ENCODE measurements around the gene GNG14.

The GNG14 gene

DNA sequence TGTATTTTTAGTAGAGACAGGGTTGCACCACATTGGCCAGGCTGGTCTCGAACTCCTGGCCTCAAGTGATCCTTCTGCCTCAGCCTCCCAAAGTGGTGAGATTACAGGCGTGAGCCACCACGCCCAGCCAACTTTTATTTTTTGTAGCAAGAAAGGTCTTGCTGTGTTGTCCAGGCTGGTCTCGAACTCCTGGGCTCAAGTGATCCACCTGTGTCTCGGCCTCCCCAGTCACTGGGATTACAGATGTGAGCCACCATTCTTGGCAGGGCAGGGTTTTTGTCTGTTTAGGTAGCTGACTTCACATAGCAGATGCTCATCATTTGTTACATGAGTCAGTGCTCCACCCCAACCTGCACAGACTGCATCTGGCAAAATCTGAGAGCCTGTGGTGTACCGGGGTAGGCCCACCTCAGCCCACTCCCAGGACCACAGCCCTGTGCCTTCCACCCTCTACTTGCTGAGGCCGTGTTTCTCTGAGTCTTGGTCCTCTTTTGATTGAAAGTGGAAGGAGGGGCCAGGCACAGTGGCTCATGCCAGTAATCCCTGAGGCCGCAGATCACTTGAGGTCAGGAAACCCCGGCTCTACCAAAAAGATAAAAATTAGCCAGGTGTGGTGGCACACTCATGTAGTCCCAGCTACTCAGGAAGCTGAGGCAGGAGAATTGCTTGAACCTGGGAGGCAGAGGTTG is 40.1 kb downstream of the GNG14 start:
- DNase-seq: no peak

DNA sequence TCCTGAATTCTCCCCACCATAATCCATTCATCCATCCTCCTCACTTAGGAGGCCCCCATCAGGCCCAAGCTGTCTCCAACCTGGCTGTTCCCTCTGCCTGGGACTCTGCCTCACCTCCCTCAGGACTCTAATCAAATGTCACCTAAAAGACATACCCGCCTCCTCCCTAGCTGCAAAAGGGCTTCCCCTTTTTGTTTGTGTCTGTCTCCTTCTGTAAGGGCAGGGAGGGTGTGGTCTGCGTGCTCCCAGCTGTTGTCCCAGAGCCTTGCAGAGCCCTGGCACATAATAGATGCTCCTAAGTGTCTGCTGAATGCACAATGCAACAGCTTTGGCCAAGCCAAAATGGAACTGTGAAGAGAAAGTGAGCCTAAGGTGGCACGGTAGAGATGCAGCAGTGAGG is 42.3 kb downstream of the GNG14 start:
- DNase-seq: no peak

- DNase-seq: no peak
These were observed 43.5 kb downstream of the GNG14 start for GRCh38 chr19:12731337-12731736.

GRCh38 chr19:12733369-12734214 is 45.8 kb downstream of the GNG14 start:
- no peak for DNase-seq

GRCh38 chr19:12736995-12737834 is 49.4 kb downstream of the GNG14 start, which contains the start of gene GET3:
Gene GET3 (plus strand): TSS chr19:12737497. CDS start chr19:12737506, 9 bp downstream.
- DNase-seq: peak; percentile 100

DNA sequence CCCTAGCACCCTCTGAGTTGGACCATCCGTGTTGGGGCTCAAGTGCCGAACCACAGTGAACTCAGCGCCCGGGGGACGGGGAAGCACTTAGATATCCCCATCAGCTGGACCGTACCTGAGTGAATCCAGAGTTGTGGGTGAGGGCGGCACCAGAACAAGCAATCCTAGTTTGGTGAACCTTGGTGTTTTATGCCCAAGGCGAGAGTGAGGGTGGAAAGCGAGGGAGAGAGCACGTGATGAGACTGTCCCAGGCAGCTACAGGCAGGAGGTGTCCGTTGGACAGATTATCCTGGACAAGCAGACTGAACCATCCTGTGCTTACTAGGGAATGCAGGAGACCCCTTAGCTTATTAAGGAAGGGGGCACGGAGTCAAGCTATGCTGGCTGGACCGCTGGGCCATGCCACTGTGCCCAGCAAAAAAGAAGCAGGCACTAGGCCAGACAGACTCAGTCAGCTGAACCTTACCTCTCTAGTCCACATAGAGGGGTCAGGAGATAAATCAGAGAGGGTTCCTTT is 50.1 kb downstream of the GNG14 start:
- no peak for DNase-seq

Data from NCI-H1105 (cell line).